ENCODE measurements around the gene SMIM28. TPM values are rescaled to one million over a fixed set of nuclear protein-coding genes. Genes with fewer than 3 reads are reported as not detected.
A peak's percentile ranks its signal among the peaks of the same experiment; 100 is the strongest.

The SMIM28 gene
- total RNA-seq, 1 donor, result not detected

DNA sequence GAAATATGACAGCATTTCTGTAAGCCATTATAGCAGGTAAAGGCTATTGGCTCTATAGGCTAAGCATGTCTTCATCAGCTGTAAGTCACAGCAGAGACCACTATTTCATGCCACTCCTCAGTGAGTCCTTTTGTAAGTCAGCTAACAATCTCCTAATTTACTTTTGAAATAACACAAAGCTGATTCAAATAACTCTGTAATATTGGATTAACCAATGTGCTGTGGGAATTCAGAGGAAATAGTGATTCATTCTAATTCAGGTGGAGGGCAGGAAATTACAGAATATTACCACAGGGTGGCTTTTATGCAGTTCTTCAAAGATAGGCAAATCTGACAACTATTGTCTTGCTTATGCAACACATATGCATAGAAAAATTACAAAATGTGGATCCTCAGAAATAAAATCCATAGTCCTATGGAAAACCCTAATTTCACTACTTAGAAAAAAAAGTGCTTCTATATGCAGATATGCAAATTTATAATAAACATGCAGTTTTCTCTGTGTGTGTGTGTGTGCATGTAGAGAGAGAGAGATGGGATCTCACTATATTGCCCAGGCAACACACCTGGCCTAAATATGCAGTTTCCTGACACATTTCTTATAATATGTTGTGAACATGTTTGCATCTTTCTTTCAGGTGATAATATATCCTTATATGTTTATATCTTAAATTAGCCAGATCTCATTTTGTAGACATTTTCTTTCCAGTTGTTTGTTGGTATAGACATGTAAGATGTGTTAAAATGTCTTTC lies 4.8 kb upstream of the SMIM28 start:
- DNase-seq (ENCODE audit: low read depth in 2 of 3, low spot score in 2 of 3), result peak in 2 of 3 donors; percentile 32 to 44

- DNase-seq (ENCODE audit: low read depth in 2 of 3, low spot score in 2 of 3), result no peak
These were observed 3.5 kb upstream of the SMIM28 start for GRCh38 chr6:138374230-138374629.

GRCh38 chr6:138374815-138375214 lies 2.9 kb upstream of the SMIM28 start:
- DNase-seq (ENCODE audit: low read depth in 2 of 3, low spot score in 2 of 3), result no peak

DNA sequence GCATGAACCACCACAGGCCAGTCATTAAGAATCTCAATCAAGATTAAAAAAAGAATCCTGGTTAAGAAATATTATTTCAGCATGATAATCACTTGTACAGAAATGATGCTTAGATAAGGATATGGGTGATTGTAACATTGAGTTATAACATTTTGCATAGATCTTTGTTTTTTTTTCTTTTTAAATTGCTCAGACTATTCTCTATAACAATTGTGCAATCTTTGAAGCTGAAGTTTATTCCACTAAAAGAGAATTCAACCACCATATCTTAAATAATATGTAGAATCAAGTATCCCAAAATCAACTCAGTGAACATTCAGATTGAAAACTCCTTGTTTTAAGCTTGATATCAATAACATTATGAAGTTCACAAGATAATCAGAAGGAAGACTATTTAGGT lies 663 bp upstream of the SMIM28 start:
- no peak for DNase-seq (ENCODE audit: low read depth in 2 of 3, low spot score in 2 of 3)

DNA sequence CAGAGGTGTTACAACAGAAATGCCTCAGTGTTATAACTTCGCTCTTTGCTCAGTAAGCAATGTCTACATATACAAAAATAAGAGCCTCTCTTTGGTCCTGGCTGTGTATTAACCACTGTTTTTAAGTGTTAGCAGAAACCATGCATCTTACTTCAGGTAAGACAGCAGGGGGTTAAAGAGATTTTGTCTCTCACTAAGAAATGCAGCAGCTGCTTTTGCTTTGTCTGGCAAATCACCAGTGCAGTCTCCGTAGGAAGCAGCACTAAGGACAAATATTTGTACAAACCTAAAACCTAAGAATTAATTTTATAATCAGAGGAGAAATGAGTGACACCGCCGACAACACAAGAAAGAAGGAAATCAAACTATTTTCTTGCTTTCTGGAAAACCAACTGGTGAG lies 758 bp downstream of the SMIM28 start:
- no peak for DNase-seq (ENCODE audit: low read depth in 2 of 3, low spot score in 2 of 3)

- no peak for DNase-seq (ENCODE audit: low read depth in 2 of 3, low spot score in 2 of 3)
These were observed 5.0 kb downstream of the SMIM28 start for GRCh38 chr6:138382498-138383265.

- DNase-seq (ENCODE audit: low read depth in 2 of 3, low spot score in 2 of 3), result no peak
These were observed 6.1 kb downstream of the SMIM28 start for GRCh38 chr6:138383776-138384175.

DNA sequence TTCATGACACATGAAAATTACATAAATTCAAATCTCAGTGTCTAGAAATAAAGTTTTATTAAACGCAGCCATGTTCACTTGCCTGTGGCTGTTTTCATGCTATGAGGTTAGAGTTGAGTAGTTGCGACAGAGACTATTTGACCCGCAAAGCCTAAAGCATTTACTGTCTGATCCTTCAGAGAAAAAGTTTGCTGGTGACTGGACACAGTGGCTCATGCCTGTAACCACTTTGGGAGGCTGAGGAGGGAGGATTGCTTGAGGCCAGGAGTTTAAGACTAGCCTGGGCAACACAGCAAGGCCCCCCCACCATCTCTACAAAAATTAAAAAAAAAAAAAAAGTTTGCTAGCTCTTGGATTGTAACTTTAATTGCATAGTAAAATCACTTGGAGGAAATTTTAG lies 9.2 kb downstream of the SMIM28 start:
- no peak for DNase-seq (ENCODE audit: low read depth in 2 of 3, low spot score in 2 of 3)

GRCh38 chr6:138387577-138388368 lies 10.1 kb downstream of the SMIM28 start:
- DNase-seq (ENCODE audit: low read depth in 2 of 3, low spot score in 2 of 3), result no peak

- no peak for DNase-seq (ENCODE audit: low read depth in 2 of 3, low spot score in 2 of 3)
These were observed 11.8 kb downstream of the SMIM28 start for GRCh38 chr6:138389551-138389950.

GRCh38 chr6:138393871-138394783 lies 16.4 kb downstream of the SMIM28 start:
- DNase-seq (ENCODE audit: low read depth in 2 of 3, low spot score in 2 of 3), result peak in 1 of 3 donors; percentile 5

DNA sequence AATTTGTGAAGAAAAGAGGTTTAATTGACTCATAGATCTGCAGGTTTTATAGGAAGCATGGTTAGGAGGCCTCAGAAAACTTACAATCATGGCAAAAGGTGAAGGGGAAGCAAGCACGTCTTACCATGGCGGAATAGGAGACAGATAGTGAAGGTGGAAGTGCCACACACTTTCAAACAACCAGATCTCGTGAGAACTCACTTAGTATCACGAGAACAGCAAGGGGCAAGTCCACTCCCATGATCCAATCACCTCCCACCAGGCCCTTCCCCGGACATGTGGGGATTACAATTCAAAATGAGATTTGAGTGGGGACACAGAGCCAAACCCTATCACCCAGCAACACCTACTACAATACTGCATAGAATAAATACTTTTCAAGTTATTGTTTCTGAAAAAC lies 19.0 kb downstream of the SMIM28 start:
- DNase-seq (ENCODE audit: low read depth in 2 of 3, low spot score in 2 of 3), result no peak

GRCh38 chr6:138397128-138398122 lies 19.7 kb downstream of the SMIM28 start:
- DNase-seq (ENCODE audit: low read depth in 2 of 3, low spot score in 2 of 3), result no peak

DNA sequence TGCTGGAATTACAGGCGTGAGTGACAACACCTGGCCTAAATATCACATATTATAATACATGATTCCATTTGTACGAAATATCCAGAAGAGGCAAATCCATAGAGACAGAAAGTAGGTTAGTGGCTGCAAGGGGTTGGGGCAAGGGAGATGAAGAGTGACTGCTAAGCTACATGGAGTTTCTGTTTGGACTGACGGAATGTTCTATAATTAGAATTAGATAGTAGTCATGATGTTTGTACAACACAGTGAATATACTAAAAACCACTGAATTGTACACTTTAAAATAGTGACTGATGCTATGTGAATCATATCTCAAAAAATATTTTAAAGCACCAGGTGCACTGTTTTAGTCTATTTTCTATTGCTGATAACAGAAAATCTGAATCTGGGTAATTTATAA lies 22.6 kb downstream of the SMIM28 start:
- DNase-seq (ENCODE audit: low read depth in 2 of 3, low spot score in 2 of 3), result no peak

DNA sequence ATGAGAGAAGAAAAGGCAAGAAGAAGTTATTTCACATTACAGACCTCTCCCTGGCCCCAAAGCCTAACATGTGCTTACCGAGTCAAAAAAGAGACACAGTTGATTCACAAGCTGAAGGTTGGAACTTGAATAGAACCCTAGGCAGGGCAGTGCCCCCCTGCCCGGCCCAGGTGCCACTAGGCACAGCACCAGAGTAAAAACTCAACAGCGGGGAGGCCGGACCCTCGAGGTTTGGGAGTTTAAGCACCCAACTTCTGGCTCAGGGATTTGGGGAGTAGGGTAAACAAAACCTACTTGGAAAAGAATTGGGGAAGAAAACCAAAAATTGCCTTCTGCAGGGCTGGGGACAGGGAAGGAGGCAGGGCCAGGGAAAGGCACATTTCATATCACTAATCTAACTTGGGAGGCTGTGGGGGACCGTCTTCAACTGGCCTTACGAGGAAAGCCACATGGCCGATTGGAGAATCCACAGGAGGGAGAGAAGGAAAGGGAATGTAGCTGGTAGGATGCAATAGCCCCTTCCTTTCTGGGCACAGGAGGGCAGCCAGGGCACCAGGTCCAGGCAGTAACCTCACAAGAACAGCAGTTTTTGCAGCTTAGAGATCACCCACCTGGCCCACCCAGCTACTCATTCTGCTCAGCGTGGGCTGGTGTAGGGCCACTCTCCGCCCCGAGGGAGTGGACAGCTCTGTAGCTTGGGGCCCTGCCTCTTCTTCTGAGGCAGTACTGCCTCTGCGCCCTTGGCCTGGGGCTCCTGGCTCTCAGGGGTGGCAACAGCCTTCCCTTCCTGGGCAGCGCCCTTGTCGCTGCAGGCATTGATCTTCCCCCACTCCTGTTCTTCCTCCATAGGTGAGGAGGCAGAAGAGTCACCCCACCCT lies 24.5 kb downstream of the SMIM28 start:
- DNase-seq (ENCODE audit: low read depth in 2 of 3, low spot score in 2 of 3), result no peak

GRCh38 chr6:138402838-138403187 lies 25.1 kb downstream of the SMIM28 start:
- no peak for DNase-seq (ENCODE audit: low read depth in 2 of 3, low spot score in 2 of 3)

GRCh38 chr6:138403324-138403800 lies 25.7 kb downstream of the SMIM28 start:
- DNase-seq (ENCODE audit: low read depth in 2 of 3, low spot score in 2 of 3), result peak; percentile 14 to 72 (median 68)
